ENCODE results near the gene IKZF4.
"Not testable (repeated sequence)": the region's sequence is repeated elsewhere in the genome, so short reads cannot be mapped to it uniquely, and the experiment has no call there.

Gene IKZF4

GRCh38 chr12:55997535-55997859, 23.3 kb upstream of the IKZF4 start:
- in situ Hi-C loops (cut with HindIII; ENCODE audit: low sequenced_read_pairs): no loop called here

- in situ Hi-C loops (cut with HindIII; ENCODE audit: low sequenced_read_pairs): not testable (repeated sequence)
These were observed 21.3 kb upstream of the IKZF4 start for GRCh38 chr12:55999522-55999921.

GRCh38 chr12:55999999-56000540, 20.8 kb upstream of the IKZF4 start:
- in situ Hi-C loops (cut with HindIII; ENCODE audit: low sequenced_read_pairs): not testable (repeated sequence)

- in situ Hi-C loops (cut with HindIII; ENCODE audit: low sequenced_read_pairs): no loop called here
These were observed 19.2 kb upstream of the IKZF4 start for GRCh38 chr12:56001487-56002100.

- in situ Hi-C loops (cut with HindIII; ENCODE audit: low sequenced_read_pairs): not testable (repeated sequence)
These were observed 17.5 kb upstream of the IKZF4 start for GRCh38 chr12:56003376-56003775.

- in situ Hi-C loops (cut with HindIII; ENCODE audit: low sequenced_read_pairs): no loop called here
These were observed 16.6 kb upstream of the IKZF4 start for GRCh38 chr12:56004211-56004610.

- in situ Hi-C loops (cut with HindIII; ENCODE audit: low sequenced_read_pairs): no loop called here
These were observed 13.0 kb upstream of the IKZF4 start for GRCh38 chr12:56007564-56008559.

- in situ Hi-C loops (cut with HindIII; ENCODE audit: low sequenced_read_pairs): no loop called here
These were observed 10.7 kb upstream of the IKZF4 start for GRCh38 chr12:56010111-56010570.

- in situ Hi-C loops (cut with HindIII; ENCODE audit: low sequenced_read_pairs): no loop called here
These were observed 9.2 kb upstream of the IKZF4 start for GRCh38 chr12:56011509-56012090.

GRCh38 chr12:56013482-56013881, 7.4 kb upstream of the IKZF4 start:
- in situ Hi-C loops (cut with HindIII; ENCODE audit: low sequenced_read_pairs): no loop called here

- in situ Hi-C loops (cut with HindIII; ENCODE audit: low sequenced_read_pairs): no loop called here
These were observed 6.6 kb upstream of the IKZF4 start for GRCh38 chr12:56014205-56014604.

- in situ Hi-C loops (cut with HindIII; ENCODE audit: low sequenced_read_pairs): no loop called here
These were observed 3.7 kb upstream of the IKZF4 start for GRCh38 chr12:56017181-56017580.

GRCh38 chr12:56018356-56018755, 2.5 kb upstream of the IKZF4 start:
- in situ Hi-C loops (cut with HindIII; ENCODE audit: low sequenced_read_pairs): no loop called here

- in situ Hi-C loops (cut with HindIII; ENCODE audit: low sequenced_read_pairs): no loop called here
These were observed 1.1 kb downstream of the IKZF4 start for GRCh38 chr12:56021889-56022497.

- in situ Hi-C loops (cut with HindIII; ENCODE audit: low sequenced_read_pairs): no loop called here
These were observed 7.8 kb downstream of the IKZF4 start for GRCh38 chr12:56028511-56029165.

- in situ Hi-C loops (cut with HindIII; ENCODE audit: low sequenced_read_pairs): no loop called here
These were observed 8.3 kb downstream of the IKZF4 start for GRCh38 chr12:56029166-56029519.

- in situ Hi-C loops (cut with HindIII; ENCODE audit: low sequenced_read_pairs): no loop called here
These were observed 8.9 kb downstream of the IKZF4 start for GRCh38 chr12:56029666-56030293.

- in situ Hi-C loops (cut with HindIII; ENCODE audit: low sequenced_read_pairs): no loop called here
These were observed 11.1 kb downstream of the IKZF4 start for GRCh38 chr12:56031987-56032386.

GRCh38 chr12:56034586-56035332, 13.9 kb downstream of the IKZF4 start:
- in situ Hi-C loops (cut with HindIII; ENCODE audit: low sequenced_read_pairs): no loop called here
